Measurements from ENCODE around the gene ING5. TPM values are rescaled to one million over a fixed set of nuclear protein-coding genes. Genes with fewer than 3 reads are reported as not detected.

Gene ING5
- total RNA-seq, 2 donors from 2014 or later, result 18.3 to 44.2 TPM

GRCh38 chr2:241668839-241669238 lies 33.0 kb upstream of the ING5 start:
- H3K27ac ChIP-seq, result no peak overlapping the region
- H3K4me3 ChIP-seq, result no peak overlapping the region
- no peaks in the 10 kb centered on the region for H3K9me3 ChIP-seq
- DNase-seq, result no peak
- H3K27me3 ChIP-seq, result no peaks in the 10 kb centered on the region
- no peaks in the 10 kb centered on the region for H3K4me1 ChIP-seq
- no peak for TF ChIP-seq CTCF (IDR thresholded peaks at IDR 0.05)
- intact Hi-C loops (cut with DNase I), result no loop called here
- H3K9ac ChIP-seq (ENCODE audit: low read depth in 2 of 2, low read length in 2 of 2), result no peak overlapping the region
- H3K36me3 ChIP-seq, result peaks cover 9% of the 10 kb centered on the region

- Histone ChIP-seq H3K27ac (no peak overlapping the region), H3K9ac (ENCODE audit: low read depth in 2 of 2, low read length in 2 of 2) (no peak overlapping the region), H3K4me1 (no peaks in the 10 kb centered on the region), H3K4me3 (no peak overlapping the region), H3K9me3 (no peaks in the 10 kb centered on the region), H3K36me3 (peaks cover 9% of the 10 kb centered on the region), H3K27me3 (no peaks in the 10 kb centered on the region)
- intact Hi-C loops (cut with DNase I), result no loop called here
- TF ChIP-seq CTCF (IDR thresholded peaks at IDR 0.05), result no peak
- DNase-seq, result no peak
These were observed 31.3 kb upstream of the ING5 start for GRCh38 chr2:241670333-241671110.

- no peak for TF ChIP-seq CTCF (IDR thresholded peaks at IDR 0.05)
- Histone ChIP-seq H3K27me3 (no peaks in the 10 kb centered on the region), H3K36me3 (peaks cover 9% of the 10 kb centered on the region), H3K9ac (ENCODE audit: low read depth in 2 of 2, low read length in 2 of 2) (no peak overlapping the region), H3K4me1 (no peaks in the 10 kb centered on the region), H3K27ac (no peak overlapping the region), H3K4me3 (no peak overlapping the region), H3K9me3 (no peaks in the 10 kb centered on the region)
- no peak for DNase-seq
- intact Hi-C loops (cut with DNase I), result no loop called here
These were observed 30.2 kb upstream of the ING5 start for GRCh38 chr2:241671457-241672240.

- intact Hi-C loops (cut with DNase I), result no loop called here
- no peak overlapping the region for H3K9ac ChIP-seq (ENCODE audit: low read depth in 2 of 2, low read length in 2 of 2)
These were observed 29.3 kb upstream of the ING5 start for GRCh38 chr2:241672243-241673188.

More at GRCh38 chr2:241672243-241673188, 29.3 kb upstream of the ING5 start:
- no peak overlapping the region for H3K27ac ChIP-seq
- no peak overlapping the region for H3K4me3 ChIP-seq
- no peaks in the 10 kb centered on the region for H3K27me3 ChIP-seq
- no peak for DNase-seq
- no peaks in the 10 kb centered on the region for H3K9me3 ChIP-seq
- H3K36me3 ChIP-seq, result peaks cover 9% of the 10 kb centered on the region
- no peaks in the 10 kb centered on the region for H3K4me1 ChIP-seq
- TF ChIP-seq CTCF (IDR thresholded peaks at IDR 0.05), result no peak

All from colonic mucosa (tissue), 4 donors.